GM21529 (cell line): ENCODE results near the gene MYRFL.
"Not testable (repeated sequence)": the region's sequence is repeated elsewhere in the genome, so short reads cannot be mapped to it uniquely, and the experiment has no call there.

Source experiments
- ATAC-seq: cut with Tn5 transposase; IDR thresholded peaks from one replicate; pipeline ENCODE4 v1.9.1; 2021; ENCODE audit not compliant: unreplicated experiment

MYRFL gene

GRCh38 chr12:69840727-69841126 is 15.7 kb downstream of the MYRFL start:
- ATAC-seq: no peak

GRCh38 chr12:69843608-69844007 is 18.6 kb downstream of the MYRFL start:
- no peak for ATAC-seq

GRCh38 chr12:69844416-69844815 is 19.4 kb downstream of the MYRFL start:
- no peak for ATAC-seq

- ATAC-seq: no peak
Measured at GRCh38 chr12:69844836-69845235, 19.8 kb downstream of the MYRFL start.

GRCh38 chr12:69846976-69847375 is 21.9 kb downstream of the MYRFL start:
- no peak for ATAC-seq

GRCh38 chr12:69851976-69852375 is 26.9 kb downstream of the MYRFL start:
- no peak for ATAC-seq

GRCh38 chr12:69853176-69853961 is 28.3 kb downstream of the MYRFL start:
- ATAC-seq: not testable (repeated sequence)

GRCh38 chr12:69866698-69867097 is 41.7 kb downstream of the MYRFL start:
- no peak for ATAC-seq

GRCh38 chr12:69868695-69869094 is 43.7 kb downstream of the MYRFL start:
- ATAC-seq: no peak

GRCh38 chr12:69872804-69873203 is 47.8 kb downstream of the MYRFL start:
- no peak for ATAC-seq

- no peak for ATAC-seq
Measured at GRCh38 chr12:69873429-69873828, 48.4 kb downstream of the MYRFL start.

- no peak for ATAC-seq
Measured at GRCh38 chr12:69874606-69875005, 49.6 kb downstream of the MYRFL start.

- ATAC-seq: no peak
Measured at GRCh38 chr12:69875416-69875935, 50.4 kb downstream of the MYRFL start.

- peak; percentile 98 for ATAC-seq
Measured at GRCh38 chr12:69879007-69879960, 54.3 kb downstream of the MYRFL start.

GRCh38 chr12:69880571-69880970 is 55.5 kb downstream of the MYRFL start:
- no peak for ATAC-seq

- ATAC-seq: no peak
Measured at GRCh38 chr12:69881771-69882170, 56.7 kb downstream of the MYRFL start.

GRCh38 chr12:69884386-69884785 is 59.4 kb downstream of the MYRFL start:
- no peak for ATAC-seq

GRCh38 chr12:69885658-69886057 is 60.6 kb downstream of the MYRFL start:
- ATAC-seq: no peak

GRCh38 chr12:69886109-69886508 is 61.1 kb downstream of the MYRFL start:
- ATAC-seq: no peak

GRCh38 chr12:69886715-69887114 is 61.7 kb downstream of the MYRFL start:
- ATAC-seq: no peak

- ATAC-seq: no peak
Measured at GRCh38 chr12:69888901-69889300, 63.9 kb downstream of the MYRFL start.
